Mesodermal cell (in vitro differentiated cells): Measurements from ENCODE around the gene DIP2B.
"Not testable (repeated sequence)": the region's sequence is repeated elsewhere in the genome, so short reads cannot be mapped to it uniquely, and the experiment has no call there.

ENCODE experiments used
- H3K27ac ChIP-seq: 2 replicates; pipeline ENCODE4 v1.7.0; 2013; ENCODE audit warnings: mild to moderate bottlenecking, low read depth, low read length, moderate library complexity; ENCODE audit not compliant: severe bottlenecking
- H3K36me3 ChIP-seq: 2 replicates; pipeline ENCODE4 v1.7.1; 2013; ENCODE audit warnings: mild to moderate bottlenecking, low read length, moderate library complexity; ENCODE audit not compliant: control insufficient read depth, insufficient read depth
- H3K4me1 ChIP-seq: one replicate; pipeline ENCODE4 v1.7.1; 2013; ENCODE audit warnings: mild to moderate bottlenecking, low read length; ENCODE audit not compliant: insufficient read depth, control insufficient read depth, poor library complexity, severe bottlenecking
- H3K4me3 ChIP-seq: 2 replicates; pipeline ENCODE4 v1.7.0; 2013; ENCODE audit warnings: low read length, control low read depth, mild to moderate bottlenecking; ENCODE audit not compliant: insufficient read depth, poor library complexity, severe bottlenecking; ENCODE audit errors: extremely low read depth
- H3K9me3 ChIP-seq: 2 replicates; pipeline ENCODE4 v1.7.1; 2013; ENCODE audit warnings: mild to moderate bottlenecking, low read length, moderate library complexity; ENCODE audit not compliant: control insufficient read depth
- WGBS, 2 experiments: methylation state at CpG; one replicate each; pipeline ENCODE4 v1.1.5; 2013; ENCODE audit warnings: missing lambda C conversion rate in 2 of 2; ENCODE audit not compliant: insufficient coverage in 2 of 2; 5-methylcytosine and 5-hydroxymethylcytosine counted together

The DIP2B gene

GRCh38 chr12:50537538-50537919 is 32.7 kb downstream of the DIP2B start:
- peaks cover 2% of the 10 kb centered on the region for H3K36me3 ChIP-seq
- peaks cover 19% of the 10 kb centered on the region for H3K4me1 ChIP-seq
- WGBS, 2 experiments: 89 to 100% methylated on average over 1 of the region's 1 CpG
- H3K27ac ChIP-seq: peak overlapping the region; percentile 16
- no peak overlapping the region for H3K4me3 ChIP-seq
- no peaks in the 10 kb centered on the region for H3K9me3 ChIP-seq

GRCh38 chr12:50538182-50538581 is 33.4 kb downstream of the DIP2B start:
- H3K36me3 ChIP-seq: peaks cover 2% of the 10 kb centered on the region
- H3K4me3 ChIP-seq: no peak overlapping the region
- peaks cover 16% of the 10 kb centered on the region for H3K4me1 ChIP-seq
- no peaks in the 10 kb centered on the region for H3K9me3 ChIP-seq
- 94 to 96% methylated on average over 2 of the region's 3 CpGs for WGBS, 2 experiments
- no peak overlapping the region for H3K27ac ChIP-seq

GRCh38 chr12:50541139-50541538 is 36.4 kb downstream of the DIP2B start:
- H3K4me3 ChIP-seq: no peak overlapping the region
- H3K36me3 ChIP-seq: peaks cover 2% of the 10 kb centered on the region
- H3K9me3 ChIP-seq: no peaks in the 10 kb centered on the region
- H3K27ac ChIP-seq: no peak overlapping the region
- H3K4me1 ChIP-seq: peaks cover 7% of the 10 kb centered on the region

GRCh38 chr12:50542448-50542847 is 37.7 kb downstream of the DIP2B start:
- H3K4me3 ChIP-seq: no peak overlapping the region
- no peaks in the 10 kb centered on the region for H3K36me3 ChIP-seq
- no peak overlapping the region for H3K27ac ChIP-seq
- H3K9me3 ChIP-seq: no peaks in the 10 kb centered on the region
- WGBS, 2 experiments: no CpG with 5 or more reads among the region's 1 CpG
- H3K4me1 ChIP-seq: peaks cover 7% of the 10 kb centered on the region

- not testable (repeated sequence) for H3K9me3 ChIP-seq, H3K36me3 ChIP-seq, H3K27ac ChIP-seq, H3K4me1 ChIP-seq, H3K4me3 ChIP-seq
- WGBS, 2 experiments: 79 to 100% methylated on average over 1 to 10 of the region's 11 CpGs
Measured at GRCh38 chr12:50543188-50543587, 38.4 kb downstream of the DIP2B start.

GRCh38 chr12:50545213-50545612 is 40.4 kb downstream of the DIP2B start:
- Histone ChIP-seq H3K9me3 (no peaks in the 10 kb centered on the region), H3K27ac (no peak overlapping the region), H3K4me3 (no peak overlapping the region), H3K36me3 (no peaks in the 10 kb centered on the region), H3K4me1 (peaks cover 6% of the 10 kb centered on the region)
- 93 to 100% methylated on average over 2 to 3 of the region's 5 CpGs for WGBS, 2 experiments

- no peaks in the 10 kb centered on the region for H3K36me3 ChIP-seq
- 80 to 100% methylated on average over 1 of the region's 5 CpGs for WGBS, 2 experiments
- no peak overlapping the region for H3K27ac ChIP-seq
- no peaks in the 10 kb centered on the region for H3K9me3 ChIP-seq
- H3K4me3 ChIP-seq: no peak overlapping the region
- peaks cover 6% of the 10 kb centered on the region for H3K4me1 ChIP-seq
Measured at GRCh38 chr12:50545786-50546185, 41.0 kb downstream of the DIP2B start.

- Histone ChIP-seq H3K9me3 (no peaks in the 10 kb centered on the region), H3K4me1 (peaks cover 6% of the 10 kb centered on the region), H3K4me3 (no peak overlapping the region), H3K36me3 (no peaks in the 10 kb centered on the region), H3K27ac (no peak overlapping the region)
- 90 to 95% methylated on average over 3 to 4 of the region's 6 CpGs for WGBS, 2 experiments
Measured at GRCh38 chr12:50546441-50547318, 41.9 kb downstream of the DIP2B start.

- WGBS, 2 experiments: 100% methylated on average over 1 of the region's 2 CpGs; no CpG with 5 or more reads in 1 of the 2 experiments
- Histone ChIP-seq H3K4me3 (no peak overlapping the region), H3K9me3 (no peaks in the 10 kb centered on the region), H3K27ac (no peak overlapping the region), H3K36me3 (peaks cover under 1% of the 10 kb centered on the region), H3K4me1 (peaks cover 6% of the 10 kb centered on the region)
Measured at GRCh38 chr12:50547742-50548141, 43.0 kb downstream of the DIP2B start.

- Histone ChIP-seq H3K27ac (no peak overlapping the region), H3K9me3 (no peaks in the 10 kb centered on the region), H3K4me1 (peaks cover 8% of the 10 kb centered on the region), H3K4me3 (no peak overlapping the region), H3K36me3 (peaks cover 10% of the 10 kb centered on the region)
- WGBS, 2 experiments: 94 to 96% methylated on average over 4 of the region's 4 CpGs
Measured at GRCh38 chr12:50549885-50550284, 45.1 kb downstream of the DIP2B start.

- 79 to 90% methylated on average over 6 of the region's 9 CpGs for WGBS, 2 experiments
- Histone ChIP-seq H3K36me3 (peaks cover 10% of the 10 kb centered on the region), H3K9me3 (no peaks in the 10 kb centered on the region), H3K4me3 (no peak overlapping the region), H3K4me1 (peaks cover 12% of the 10 kb centered on the region), H3K27ac (no peak overlapping the region)
Measured at GRCh38 chr12:50550530-50551223, 45.9 kb downstream of the DIP2B start.
